A549 (cell line): ENCODE data around the gene SREBF1.

ENCODE experiments used
- CTCF ChIP-seq: fragments of >200 bp; sonication (Bioruptor Twin); formaldehyde crosslinking; IDR thresholded peaks from 3 replicates; pipeline ENCODE4 v1.5.1; 2016
- MAX ChIP-seq: IDR thresholded peaks from 2 replicates; pipeline ENCODE4 v1.6.1; 2012
- REST ChIP-seq: fragments of 200-600 bp; sonication (generic); IDR thresholded peaks from 2 replicates; pipeline ENCODE4 v1.6.1; 2016; ENCODE audit warnings: antibody characterized with exemption, mild to moderate bottlenecking, moderate library complexity

- TF ChIP-seq CTCF (no peak), REST (no peak), MAX (no peak)
Observed at GRCh38 chr17:17857496-17857895, 20.7 kb upstream of the SREBF1 start.
